Pancreas (tissue), 10 donors: ENCODE measurements around the gene CXXC1. TPM values are rescaled to one million over a fixed set of nuclear protein-coding genes. Genes with fewer than 3 reads are reported as not detected.

Experiments used
- ATAC-seq, 4 donors: fragments of 200-7000 bp; cut with Tn5 transposase; one replicate each; pipeline versions ENCODE4 v1.8.0 to v1.9.1; 2020; ENCODE audit warnings: mild to moderate bottlenecking in 4 of 4, moderate library complexity in 4 of 4
- DNase-seq, 6 donors: peaks; one replicate each; pipeline ENCODE4 v3.0.0-alpha.2; 2020
- FAIRE-seq: peaks from 2 replicates; lab custom pipeline; 2012; peaks lifted over from hg19 to GRCh38; lab: Jason Lieb, UNC
- H3K27ac ChIP-seq, 4 donors: fragments of 200-600 bp; sonication (generic); 1 replicate in 3 of 4; 2 replicates in 1 of 4; pipeline versions ENCODE4 v1.5.0 to v1.8.0; 2020
- H3K27me3 ChIP-seq, 4 donors: fragments of 200-600 bp; one replicate each; pipeline ENCODE4 v1.8.0; 2021
- H3K36me3 ChIP-seq, 3 donors: fragments of 200-600 bp; sonication (generic) in 1 of 3; one replicate each; pipeline versions ENCODE4 v1.5.0 to v1.8.0; 2020 to 2021
- H3K4me1 ChIP-seq, 3 donors: fragments of 200-600 bp; one replicate each; pipeline ENCODE4 v1.8.0; 2021
- H3K4me3 ChIP-seq, 4 donors: fragments of 200-600 bp; sonication (generic) in 2 of 4; one replicate each; pipeline versions ENCODE4 v1.5.0 to v1.8.0; 2020 to 2021
- H3K9me3 ChIP-seq, 4 donors: fragments of 200-600 bp; one replicate each; pipeline ENCODE4 v1.8.0; 2021
- CTCF ChIP-seq, 4 donors: fragments of 200-600 bp; sonication (generic) in 3 of 4; IDR thresholded peaks; one replicate each; pipeline versions ENCODE4 v1.5.0 to v1.8.0; 2021; ENCODE audit warnings: antibody characterized with exemption in 4 of 4
- WGBS, 2 donors: extraction: QIAGEN DNeasy Blood & Tissue Kit; methylation state at CpG; one replicate each; pipeline ENCODE4 v1.1.7; 2013; 5-methylcytosine and 5-hydroxymethylcytosine counted together
- intact Hi-C, 3 donors: fragments of 100-400 bp; cut with DNase I; formaldehyde crosslinking; loops; one replicate each; pipeline versions ENCODE4 v1.11.1 to v1.14.2; 2022
- polyA plus RNA-seq, 2 donors: library from polyadenylated mRNA; stranded (reverse); fragments of 200-250 nt; gene quantifications; one replicate each; pipeline ENCODE4 v1.2.3, GENCODE V29; 2013
- total RNA-seq, 6 donors: library from RNA; stranded (reverse); fragmentation: NEBNext Ultra II Directional in 4 of 6; extraction: Animal tissue kit (Norgen Biotek cat#: 25700) in 4 of 6; gene quantifications; one replicate each; pipeline versions ENCODE4 v1.2.1 to v1.2.4, GENCODE V29; 2021 to 2023
- donor health status: healthy with polysubstance abuse.
- donor health status: DM: no; HTN: no; CAD: no; lungs with moderate emphysema.
- donor health status: DM: no; HTN: no; CAD: no.
- donor health status: control.
- donor health status: control.
- donor health status: Bipolar disorder and iron deficiency.
- donor health status: DM: yes; HTN: yes; CAD: no.
- donor health status: DM: no; HTN: no; CAD: no.
- donor health status: DM: no; HTN: no; CAD: no.
- donor health status: DM: yes; HTN: yes; CAD: no.

CXXC1 gene
- total and polyA plus RNA-seq, 8 donors, result 39.6 to 245 (median 62.1) TPM

DNA sequence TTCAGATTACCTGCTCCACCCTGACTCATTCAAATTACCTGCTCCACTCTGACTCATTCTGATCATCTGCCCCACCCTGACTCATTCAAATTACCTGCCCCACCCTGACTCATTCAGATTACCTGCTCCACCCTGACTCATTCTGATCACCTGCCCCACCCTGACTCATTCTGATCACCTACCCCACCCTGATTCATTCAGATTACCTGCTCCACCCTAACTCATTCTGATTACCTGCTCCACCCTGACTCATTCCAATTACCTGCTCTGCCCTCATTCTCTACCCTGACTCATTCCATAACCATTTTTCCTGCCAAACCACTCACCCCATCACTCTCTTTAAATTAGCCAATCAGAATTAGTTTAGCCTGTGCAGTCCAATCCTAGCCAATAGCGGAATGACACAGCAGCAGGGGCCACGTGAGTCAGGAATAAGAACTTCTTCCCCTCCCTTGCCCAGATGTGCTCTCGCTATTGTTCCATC, 47.4 kb downstream of the CXXC1 start:
- ATAC-seq, result no peak
- WGBS, 2 donors, result 91 to 92% methylated on average over 3 of the region's 3 CpGs
- intact Hi-C loops, result no loop called here

DNA sequence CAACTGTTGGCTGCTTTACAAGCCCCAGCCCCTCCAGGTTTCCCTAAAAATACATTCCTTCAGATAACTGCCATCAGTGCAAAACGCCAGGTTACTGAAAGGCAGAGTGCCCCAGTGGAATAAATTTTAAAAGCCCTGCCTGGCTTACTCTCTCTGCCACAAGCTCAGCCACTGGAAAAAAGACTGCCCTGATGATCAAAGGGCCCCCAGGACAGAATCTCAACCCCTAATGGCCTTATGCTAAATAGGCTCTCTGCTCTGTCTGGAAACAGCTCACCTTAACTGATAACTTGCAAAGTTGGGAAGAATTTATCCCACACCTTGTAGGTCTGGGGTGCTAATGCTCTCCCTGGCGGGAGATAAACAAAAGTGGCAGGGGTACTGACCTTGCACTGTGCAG, 55.1 kb downstream of the CXXC1 start:
- ATAC-seq (no peak), DNase-seq (no peak), FAIRE-seq (no peak)
- no peak for TF ChIP-seq CTCF (IDR thresholded peaks at IDR 0.05)
- H3K4me1 ChIP-seq, result no peaks in the 10 kb centered on the region
- no peak overlapping the region for H3K4me3 ChIP-seq
- H3K27ac ChIP-seq, result no peak overlapping the region
- no peaks in the 10 kb centered on the region for H3K9me3 ChIP-seq
- WGBS, 2 donors, result 68 to 71% methylated on average over 2 of the region's 2 CpGs
- intact Hi-C loops, result no loop called here
- no peaks in the 10 kb centered on the region for H3K27me3 ChIP-seq
- H3K36me3 ChIP-seq, result no peaks in the 10 kb centered on the region

More for the DNA sequence above, 47.4 kb downstream of the CXXC1 start:
- no peaks in the 10 kb centered on the region for H3K4me1 ChIP-seq
- FAIRE-seq (no peak), DNase-seq (no peak)
- H3K27me3 ChIP-seq, result no peaks in the 10 kb centered on the region
- TF ChIP-seq CTCF (IDR thresholded peaks at IDR 0.05), result no peak
- H3K36me3 ChIP-seq, result no peaks in the 10 kb centered on the region
- no peak overlapping the region for H3K4me3 ChIP-seq
- H3K9me3 ChIP-seq, result no peaks in the 10 kb centered on the region
- H3K27ac ChIP-seq, result no peak overlapping the region

Other genes starting within 250 kb of the CXXC1 start
- 10 to 100 TPM; 11.4 to 25.3 (median 14.3) TPM for gene MYO5B, start 92.5 kb downstream of the CXXC1 start, total RNA-seq
- gene MYO5B, start 92.5 kb downstream of the CXXC1 start, polyA plus RNA-seq, result 1 to 10 TPM; 6.2 to 8.0 TPM
- gene CFAP53, start 21.2 kb downstream of the CXXC1 start, total RNA-seq, result 1 to 10 TPM in 1 of 6 donors, under 1 TPM in 5; 0.25 to 1.5 (median 0.28) TPM
- gene CFAP53, start 21.2 kb downstream of the CXXC1 start, polyA plus RNA-seq, result 1 to 10 TPM; 1.2 to 1.3 TPM
- 10 to 100 TPM; 27.2 to 46.9 (median 33.4) TPM for gene MBD1, start 6.2 kb downstream of the CXXC1 start, total RNA-seq
- 10 to 100 TPM; 36.5 to 38.1 TPM for gene MBD1, start 6.2 kb downstream of the CXXC1 start, polyA plus RNA-seq
- gene SKA1, start 87.4 kb upstream of the CXXC1 start, total RNA-seq, result under 1 TPM; 0.28 to 0.86 (median 0.44) TPM
- gene SKA1, start 87.4 kb upstream of the CXXC1 start, polyA plus RNA-seq, result under 1 TPM; 0.05 to 0.15 TPM